Embryonic facial prominence (tissue), 1 donor: Measurements from ENCODE around the gene RHOBTB3.

Source experiments
- DNase-seq: peaks from one replicate; pipeline ENCODE4 v3.0.0-alpha.2; 2016; ENCODE audit errors: extremely low spot score

RHOBTB3 gene

DNA sequence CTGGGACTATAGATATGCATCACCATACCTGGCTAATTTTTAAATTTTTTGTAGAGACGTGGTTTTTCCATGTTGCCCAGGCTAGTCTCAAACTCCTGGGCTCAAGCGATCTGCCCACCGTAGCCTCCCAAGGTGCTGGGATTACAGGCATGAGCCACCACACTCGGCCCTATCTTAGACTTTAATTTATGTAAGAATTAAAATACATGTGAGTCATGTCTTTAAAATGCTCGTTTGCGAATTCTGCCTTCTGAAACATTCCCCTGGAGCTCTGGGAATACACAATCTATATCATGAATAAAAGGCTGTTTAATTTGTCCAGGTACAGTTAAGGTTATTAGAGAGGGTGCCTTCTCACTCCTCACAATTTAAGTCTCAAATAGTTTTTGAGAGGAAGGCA lies 32.8 kb downstream of the RHOBTB3 start:
- DNase-seq = no peak

GRCh38 chr5:95768731-95769130 lies 37.6 kb downstream of the RHOBTB3 start:
- DNase-seq = no peak

- DNase-seq = no peak
These were observed 39.9 kb downstream of the RHOBTB3 start for GRCh38 chr5:95770830-95771708.

- DNase-seq = no peak
These were observed 40.8 kb downstream of the RHOBTB3 start for GRCh38 chr5:95771892-95772291.

DNA sequence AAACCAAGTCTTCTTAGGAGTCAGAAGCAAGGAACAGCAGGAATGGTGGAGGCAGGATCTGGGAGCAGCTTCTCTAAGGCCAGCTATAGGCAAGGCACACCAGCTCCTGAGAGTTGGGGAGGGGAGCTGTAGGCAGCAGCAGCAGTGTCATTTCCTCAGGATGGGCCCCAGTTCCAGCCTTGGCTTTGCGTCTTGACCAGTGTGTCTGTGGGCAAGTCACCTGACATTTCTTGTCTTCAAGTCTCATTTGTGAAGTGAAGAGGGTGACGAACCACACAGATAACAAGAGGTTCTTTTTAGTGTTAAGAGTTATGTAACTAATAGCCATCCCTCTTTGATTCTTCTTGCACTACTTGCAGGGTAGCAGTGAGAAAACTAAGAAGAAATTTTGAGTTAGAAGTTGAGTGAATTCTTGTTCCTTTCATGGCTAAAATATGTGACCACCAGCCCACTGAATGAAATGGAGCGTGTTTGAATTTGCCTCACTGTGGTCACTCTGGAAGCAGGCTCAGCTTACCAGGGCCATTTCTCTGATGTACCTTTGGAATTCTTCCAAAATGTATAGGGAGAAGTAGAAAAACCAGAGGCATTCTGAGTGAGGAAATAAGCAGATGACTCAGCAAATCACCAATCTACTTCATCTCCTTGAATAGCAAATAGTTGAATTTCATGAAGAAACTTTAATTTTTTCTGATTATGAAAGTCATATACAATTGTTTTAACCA lies 42.4 kb downstream of the RHOBTB3 start:
- DNase-seq = no peak

GRCh38 chr5:95777441-95777840 lies 46.3 kb downstream of the RHOBTB3 start:
- DNase-seq = no peak

- DNase-seq = no peak
These were observed 47.7 kb downstream of the RHOBTB3 start for GRCh38 chr5:95778713-95779436.

GRCh38 chr5:95779611-95780010 lies 48.5 kb downstream of the RHOBTB3 start:
- DNase-seq = no peak

DNA sequence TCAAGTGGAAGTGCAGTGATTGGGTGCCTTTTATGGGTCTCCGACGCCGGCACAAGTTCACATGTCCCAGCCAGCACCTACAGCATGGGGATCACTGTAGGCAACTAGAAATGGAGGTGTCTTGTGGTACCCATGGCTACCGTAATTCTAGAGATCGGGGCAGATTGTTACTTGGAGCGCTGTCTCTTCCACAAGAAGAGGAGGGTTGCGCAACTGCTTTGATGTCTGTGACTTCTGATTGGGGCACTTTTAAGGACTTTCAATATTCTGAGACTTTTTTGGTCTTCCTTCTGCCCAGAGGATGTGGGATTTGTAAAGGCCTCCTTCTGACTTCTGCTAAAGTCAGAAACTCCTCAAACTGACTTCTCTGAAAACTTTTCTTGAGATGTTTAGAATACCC lies 49.5 kb downstream of the RHOBTB3 start:
- DNase-seq = no peak

DNA sequence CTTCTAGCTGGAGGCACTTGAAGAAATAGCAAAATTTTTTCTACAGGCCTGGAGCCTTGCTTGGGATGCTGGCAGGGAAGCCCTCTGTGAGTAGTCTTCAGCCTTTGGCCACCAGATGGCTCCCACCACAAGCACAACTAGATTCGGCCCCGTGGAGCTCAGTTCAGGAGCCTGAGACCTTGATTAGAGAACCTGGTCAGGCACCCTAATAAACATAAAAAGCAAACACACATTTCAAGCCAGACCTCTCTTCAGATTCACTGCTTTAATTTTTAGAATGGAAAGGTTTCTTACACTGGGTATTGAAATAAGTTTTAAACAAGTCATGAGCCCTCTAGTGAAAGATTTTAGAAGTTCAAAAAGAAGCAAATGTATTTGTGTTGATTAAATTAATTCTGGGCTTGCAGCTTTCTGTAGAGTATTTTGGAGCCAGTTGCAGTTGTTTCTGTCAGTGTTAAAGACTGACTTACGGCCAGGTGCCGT lies 50.0 kb downstream of the RHOBTB3 start:
- no peak for DNase-seq

DNA sequence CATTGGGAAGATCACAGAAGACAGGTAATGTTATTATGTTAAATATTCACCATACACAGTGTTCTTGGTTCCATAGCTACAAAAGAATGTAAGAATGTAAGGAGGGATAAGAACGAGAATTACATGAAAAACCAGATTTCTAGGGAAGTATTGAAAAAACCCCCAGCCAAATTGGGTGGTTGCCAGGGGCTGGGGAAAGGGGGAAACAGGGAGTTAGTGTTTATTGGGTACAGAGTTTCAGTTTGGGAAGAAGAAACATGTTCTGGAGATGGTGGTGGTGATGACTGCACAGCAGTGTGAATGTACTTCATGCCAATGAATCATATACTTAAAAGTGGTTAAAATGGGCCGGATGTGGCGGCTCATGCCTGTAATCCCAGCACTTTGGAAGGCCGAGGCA lies 51.0 kb downstream of the RHOBTB3 start:
- DNase-seq = no peak

- DNase-seq = no peak
These were observed 52.5 kb downstream of the RHOBTB3 start for GRCh38 chr5:95783661-95784060.

DNA sequence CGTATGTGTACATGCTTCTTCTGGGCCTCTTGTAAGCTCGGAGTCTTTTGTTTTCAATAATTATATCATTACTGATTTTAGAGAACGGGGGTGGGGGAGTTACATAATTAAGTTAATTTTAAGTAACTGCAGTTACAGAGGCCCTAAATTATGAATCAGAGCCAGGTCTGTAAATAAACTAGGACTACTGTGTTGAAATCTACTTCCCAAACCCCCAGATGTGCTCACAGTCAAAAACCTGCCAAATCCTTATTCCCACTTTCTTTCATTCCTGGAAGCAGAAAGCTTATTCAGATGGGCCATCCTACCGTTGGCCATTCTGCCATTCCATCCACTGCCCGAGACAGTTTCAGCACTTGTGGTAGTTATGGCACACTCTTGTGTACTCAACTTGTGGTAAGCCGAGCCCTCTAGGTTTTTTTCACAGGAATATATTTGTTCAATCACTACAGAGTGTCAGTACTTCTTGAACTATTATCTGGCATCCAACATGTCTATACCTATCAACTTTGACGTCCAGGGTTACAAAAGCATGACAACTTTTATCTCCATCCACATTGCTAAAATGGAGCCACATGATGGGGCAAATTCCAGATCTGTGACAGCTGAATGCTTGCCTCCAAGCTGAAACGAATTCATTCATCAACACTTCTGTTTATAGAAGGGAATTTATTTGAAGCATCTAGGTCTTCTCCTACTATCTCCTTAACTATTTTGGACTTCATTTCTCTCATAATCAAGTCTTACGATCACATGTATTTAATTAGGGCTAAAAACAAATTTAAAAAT lies 53.6 kb downstream of the RHOBTB3 start:
- no peak for DNase-seq

DNA sequence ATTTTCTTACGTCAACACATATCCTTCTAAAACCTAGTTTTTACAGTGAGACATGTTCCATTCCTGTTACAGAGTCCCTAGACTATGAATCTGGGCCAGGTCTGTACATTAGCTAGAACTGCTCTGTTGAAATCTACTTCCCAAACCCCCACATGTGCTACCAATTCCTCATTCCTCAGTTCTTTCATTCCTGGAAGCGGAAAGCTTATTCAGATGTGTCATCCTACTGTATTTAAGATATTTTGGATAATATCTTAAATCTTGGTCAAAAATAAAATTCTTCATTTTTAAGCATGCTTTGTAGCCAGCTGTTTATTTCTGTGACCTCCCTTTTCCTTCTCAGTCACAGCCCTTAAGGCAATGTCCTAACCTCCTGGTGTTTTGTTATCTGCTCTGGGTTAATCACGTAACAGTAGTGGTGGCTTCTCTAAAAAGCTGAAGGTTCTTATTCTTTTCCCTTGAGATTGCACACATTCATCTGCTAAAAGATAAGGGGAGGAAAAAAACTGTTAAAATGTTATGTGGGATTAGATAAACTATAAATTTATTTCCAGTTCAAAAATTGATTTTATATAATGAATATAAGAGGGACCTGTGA lies 55.8 kb downstream of the RHOBTB3 start:
- no peak for DNase-seq

GRCh38 chr5:95788493-95788892 lies 57.4 kb downstream of the RHOBTB3 start:
- no peak for DNase-seq

DNA sequence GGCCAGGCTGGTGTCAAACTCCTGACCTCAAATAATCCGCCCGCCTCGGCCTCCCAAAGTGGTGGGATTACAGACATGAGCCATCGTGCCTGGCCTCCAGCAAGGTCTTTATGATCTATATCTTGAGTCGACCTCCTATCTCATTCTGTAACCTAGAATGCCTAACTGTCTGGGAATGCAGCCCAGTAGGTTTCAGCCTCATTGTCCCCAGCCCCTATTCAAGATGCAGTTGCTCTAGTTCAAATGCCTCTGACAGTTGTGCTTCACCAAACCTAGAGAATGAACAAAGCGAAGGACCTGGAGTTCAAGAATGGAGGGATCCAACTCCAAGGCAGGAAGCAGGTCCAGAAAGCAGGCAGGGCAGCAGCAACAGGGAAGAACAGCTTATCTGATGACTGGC lies 60.6 kb downstream of the RHOBTB3 start:
- no peak for DNase-seq

DNA sequence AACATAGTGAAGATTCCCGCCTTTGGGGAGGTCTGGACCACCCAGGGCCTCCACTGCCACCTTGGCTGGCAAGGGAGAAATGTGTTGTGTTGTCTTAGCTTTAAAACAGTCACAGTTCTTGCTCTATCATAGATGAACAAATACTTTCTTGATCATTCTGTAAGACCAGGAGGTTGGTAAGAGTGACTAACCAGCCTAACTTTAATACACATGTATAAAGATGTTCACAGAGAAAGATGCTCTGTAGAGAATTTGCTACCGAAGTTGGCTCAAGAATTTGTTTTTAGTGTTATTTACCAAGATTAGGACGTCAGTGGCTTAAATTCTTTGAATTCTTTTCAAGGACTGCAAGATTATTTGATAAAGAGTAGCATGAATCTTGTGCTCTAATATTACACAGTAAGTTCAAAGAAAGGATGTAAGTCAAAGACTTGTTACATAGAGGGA lies 63.0 kb downstream of the RHOBTB3 start:
- DNase-seq = no peak

- DNase-seq = no peak
These were observed 66.2 kb downstream of the RHOBTB3 start for GRCh38 chr5:95797301-95797700.

DNA sequence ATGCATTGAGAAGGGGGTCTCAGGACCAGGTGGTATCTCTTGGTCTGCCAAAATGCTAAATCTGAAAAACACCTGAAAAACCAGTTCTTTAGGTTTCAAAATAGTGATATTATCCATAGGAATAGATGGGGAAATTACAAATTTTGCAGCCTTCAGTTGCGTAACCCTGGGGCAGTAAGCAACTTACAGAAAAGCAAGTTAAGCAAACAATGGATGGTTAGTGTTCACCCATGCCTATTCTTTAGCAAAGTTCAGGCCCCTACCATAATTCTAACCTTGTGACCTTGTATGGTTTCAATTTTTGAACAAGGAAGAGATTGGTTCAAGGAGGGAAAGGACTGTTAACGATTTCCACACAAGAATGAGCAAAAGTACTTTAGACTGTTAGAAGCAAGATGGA lies 66.9 kb downstream of the RHOBTB3 start:
- DNase-seq = no peak

DNA sequence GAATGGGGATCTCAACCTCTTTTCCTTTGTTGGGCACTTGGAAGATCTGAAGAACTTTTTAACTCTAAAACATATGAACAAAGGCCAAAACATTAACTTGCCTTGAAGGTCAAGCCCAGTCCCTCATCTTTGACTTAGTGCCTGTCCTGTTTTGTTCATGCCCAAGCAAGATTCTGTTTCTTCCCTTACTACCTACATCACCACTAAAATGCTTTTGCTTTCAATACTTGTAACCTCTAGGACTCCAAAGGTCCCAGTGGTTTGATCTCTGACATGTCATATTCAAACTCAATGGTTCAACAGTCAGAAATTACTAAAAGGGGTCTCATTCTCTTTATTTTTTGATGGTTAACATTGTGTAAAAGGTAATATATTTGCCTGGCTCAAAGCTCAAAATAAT lies 67.4 kb downstream of the RHOBTB3 start:
- DNase-seq = no peak

- DNase-seq = no peak
These were observed 68.2 kb downstream of the RHOBTB3 start for GRCh38 chr5:95799191-95799835.
